Stimulated activated CD8-positive, alpha-beta memory T cell treated with anti-CD3 and anti-CD28 coated beads, Interleukin-2, amount 100 ng/mL, for 48 hours (primary cell): ENCODE results near the gene ATP1B1.
"Not testable (repeated sequence)": the region's sequence is repeated elsewhere in the genome, so short reads cannot be mapped to it uniquely, and the experiment has no call there.

ENCODE experiments used
- DNase-seq, 2 donors: peaks; one replicate each; pipeline ENCODE4 v3.0.0-alpha.2; 2020; ENCODE audit warnings: low read depth in 2 of 2

ATP1B1 gene

DNA sequence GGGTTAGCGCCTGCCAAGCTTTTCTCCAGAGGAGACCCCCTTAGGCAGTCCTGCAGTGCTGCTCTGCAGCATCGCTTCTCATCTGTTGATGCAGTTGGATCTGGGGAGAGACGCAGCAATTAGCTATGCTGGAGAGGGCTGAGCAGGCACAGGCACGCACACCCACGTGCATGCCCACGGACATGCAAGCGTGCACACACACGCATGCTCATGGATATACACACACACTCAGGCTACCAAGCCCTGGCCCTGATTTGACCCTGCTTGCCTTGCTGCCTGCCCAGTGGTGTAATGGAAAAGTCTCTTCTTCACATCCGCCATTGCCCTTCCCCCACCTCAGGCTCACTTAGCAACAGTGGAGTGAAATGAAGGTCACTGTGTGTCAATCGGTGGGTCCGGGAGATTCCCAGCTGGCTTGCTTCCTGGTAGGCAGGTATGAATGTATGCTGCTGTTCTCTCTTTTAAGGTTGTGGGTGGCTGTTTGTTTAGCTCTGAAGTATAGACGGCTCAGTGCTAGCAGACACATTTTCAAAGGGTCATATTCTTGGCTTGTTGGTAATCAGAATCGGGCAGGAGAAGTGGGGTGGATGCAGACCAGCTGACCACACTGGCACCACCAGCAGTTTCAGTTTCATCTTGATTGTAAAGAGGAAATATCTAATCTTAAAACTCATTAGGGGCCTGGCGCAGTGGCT, 9.5 kb downstream of the ATP1B1 start:
- no peak for DNase-seq

DNA sequence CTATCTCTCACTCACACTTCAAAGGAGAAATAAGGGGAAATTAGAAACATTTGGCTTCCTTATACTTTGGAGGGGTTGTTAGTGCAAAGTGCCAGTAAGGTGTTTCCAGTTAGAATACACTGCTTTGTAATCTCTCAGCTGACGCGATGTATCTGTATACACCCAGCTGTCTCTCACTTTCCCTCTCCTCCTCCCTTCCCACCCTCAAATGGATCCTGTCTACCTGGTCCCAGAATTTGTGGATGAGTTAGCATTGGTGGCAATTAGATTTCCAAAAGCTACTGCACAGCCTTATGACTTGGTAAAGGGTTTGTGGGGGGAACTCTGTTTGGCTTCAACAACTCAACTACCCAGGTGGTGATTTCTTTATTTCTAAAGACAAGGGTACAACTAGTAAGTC, 10.5 kb downstream of the ATP1B1 start:
- no peak for DNase-seq

GRCh38 chr1:169117599-169117998, 11.1 kb downstream of the ATP1B1 start:
- no peak for DNase-seq

- DNase-seq, result no peak
Observed at GRCh38 chr1:169118227-169118626, 11.7 kb downstream of the ATP1B1 start.

DNA sequence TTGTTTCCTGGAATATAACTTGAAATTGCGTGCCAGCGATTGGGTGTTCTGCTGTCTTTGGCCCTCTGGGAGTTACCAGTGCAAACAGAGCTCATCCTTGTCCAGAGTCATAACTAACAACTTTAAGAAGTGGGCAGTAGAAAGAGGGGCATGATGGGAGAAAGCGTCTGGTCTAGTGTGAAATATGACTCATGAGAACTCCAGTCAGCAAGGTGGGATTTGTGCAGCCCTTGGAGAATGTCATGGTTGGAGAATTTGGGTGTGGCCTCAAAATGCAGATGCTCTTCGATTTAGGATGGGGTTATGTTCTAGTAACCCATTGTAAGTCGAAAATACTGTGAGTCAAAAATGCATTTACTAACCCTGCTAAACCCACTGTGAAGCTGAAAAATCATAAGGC, 12.9 kb downstream of the ATP1B1 start:
- no peak for DNase-seq

GRCh38 chr1:169120066-169120465, 13.6 kb downstream of the ATP1B1 start:
- DNase-seq, result no peak

DNA sequence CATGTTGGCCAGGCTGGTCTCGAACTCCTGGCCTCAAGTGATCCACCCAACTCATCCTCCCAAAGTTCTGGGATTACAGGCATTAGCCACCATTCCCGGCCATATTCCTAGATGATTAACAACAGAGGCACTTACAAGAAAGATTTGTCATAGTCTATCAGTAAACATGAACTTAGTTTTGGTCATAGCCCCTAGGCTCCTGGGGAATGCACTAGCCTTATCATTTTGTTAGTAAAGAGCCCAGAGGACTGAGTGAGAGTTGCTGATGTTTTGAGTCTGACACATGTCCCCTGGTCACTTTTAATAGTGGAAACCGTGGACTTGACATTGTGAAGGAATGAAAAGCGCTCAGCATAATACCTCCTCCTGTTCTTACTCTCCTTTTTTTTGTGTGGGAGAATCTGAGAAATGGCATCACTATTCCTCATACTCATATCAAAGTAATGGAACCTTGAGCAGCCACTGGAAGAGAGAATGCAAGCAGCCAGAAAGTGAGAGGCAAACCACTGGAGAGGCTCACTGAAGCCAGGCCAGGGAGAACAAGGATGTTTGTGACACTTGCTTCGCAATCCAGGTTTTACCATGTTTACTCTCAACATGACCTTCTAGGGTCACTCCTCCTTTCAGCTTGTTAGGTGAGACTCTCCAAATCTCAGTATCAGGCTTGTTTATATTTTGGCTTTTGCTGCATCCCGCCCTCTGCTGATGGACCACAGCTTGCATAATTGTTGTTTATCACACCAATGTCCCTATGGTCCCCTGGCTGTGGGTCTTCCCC, 14.8 kb downstream of the ATP1B1 start:
- DNase-seq, result no peak

GRCh38 chr1:169122976-169123375, 16.5 kb downstream of the ATP1B1 start:
- no peak for DNase-seq

- DNase-seq, result no peak
Observed at GRCh38 chr1:169124459-169124858, 18.0 kb downstream of the ATP1B1 start.

DNA sequence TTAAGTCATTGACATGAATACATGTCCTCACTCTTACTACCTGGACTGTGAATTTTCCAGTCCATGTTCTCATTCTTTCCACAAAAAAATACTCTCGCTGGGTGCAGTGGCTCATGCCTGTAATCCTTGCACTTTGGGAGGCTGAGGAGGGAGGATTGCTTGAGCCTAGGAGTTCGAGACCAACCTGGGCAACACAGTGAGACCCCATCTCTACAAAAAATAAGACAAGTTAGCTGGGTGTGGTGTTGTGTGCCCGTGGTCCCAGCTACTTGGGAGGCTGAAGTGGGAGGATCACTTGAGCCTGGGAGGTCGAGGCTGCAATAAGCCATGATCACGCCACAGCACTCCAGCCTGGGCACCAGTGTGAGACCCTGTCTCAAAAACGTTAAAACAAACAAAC, 19.1 kb downstream of the ATP1B1 start:
- not testable (repeated sequence) for DNase-seq

DNA sequence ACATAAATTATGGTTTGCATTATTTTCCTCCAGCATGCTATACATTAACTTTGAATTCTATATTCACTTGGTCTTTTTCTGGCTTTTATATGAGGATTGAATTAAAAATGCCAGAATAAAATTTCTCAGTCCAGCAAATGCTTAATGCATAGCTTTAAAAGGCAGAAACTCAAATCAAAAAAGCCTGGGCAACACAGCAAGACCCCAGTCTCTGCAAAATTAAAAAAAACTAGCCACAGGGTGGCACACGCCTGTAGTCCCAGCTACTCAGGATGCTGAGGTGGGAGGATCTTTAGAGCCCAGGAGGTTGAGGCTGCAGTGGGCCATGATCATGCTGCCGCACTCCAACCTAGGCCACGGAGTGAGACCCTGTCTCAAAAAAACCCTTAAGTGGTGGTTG, 19.8 kb downstream of the ATP1B1 start:
- DNase-seq, result no peak

GRCh38 chr1:169127305-169127704, 20.8 kb downstream of the ATP1B1 start:
- no peak for DNase-seq

DNA sequence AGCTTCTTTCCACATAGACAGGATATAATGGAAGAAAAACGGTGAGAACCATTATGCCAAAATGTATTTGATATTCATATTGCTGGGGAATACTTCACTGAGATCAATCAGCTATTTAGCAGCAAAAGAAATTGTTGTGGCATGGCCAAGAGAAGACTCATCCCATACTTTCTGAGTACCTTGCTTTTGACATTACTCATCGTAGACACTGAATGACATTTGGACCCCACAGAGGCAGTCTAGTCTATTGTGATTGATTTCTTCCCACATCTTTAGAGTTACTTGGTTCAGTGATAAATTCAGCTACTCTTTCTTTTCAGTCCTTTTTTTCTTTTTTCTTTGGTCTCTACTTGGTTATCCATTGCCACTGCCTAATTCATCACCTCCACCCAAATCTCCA, 22.1 kb downstream of the ATP1B1 start:
- no peak for DNase-seq

GRCh38 chr1:169129109-169129784, 22.8 kb downstream of the ATP1B1 start:
- no peak for DNase-seq

DNA sequence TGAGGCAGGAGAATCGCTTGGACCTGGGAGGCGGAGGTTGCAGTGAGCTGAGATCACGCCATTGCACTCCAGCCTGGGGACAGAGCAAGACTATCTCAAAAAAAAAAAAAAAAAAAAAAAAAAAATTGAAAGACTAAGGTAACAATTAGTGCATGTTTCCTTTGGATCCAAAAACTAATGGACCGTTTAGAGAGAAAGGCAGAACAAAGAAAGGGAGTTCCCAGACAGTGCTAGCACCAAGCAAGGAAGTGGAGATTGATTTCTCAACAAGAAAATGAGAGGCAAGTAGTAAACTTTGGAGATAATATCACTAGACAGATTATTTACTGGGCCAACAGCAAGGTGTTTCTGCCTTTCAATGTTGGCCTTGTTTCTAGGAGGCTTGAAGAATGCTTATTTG, 24.2 kb downstream of the ATP1B1 start:
- no peak for DNase-seq

GRCh38 chr1:169132512-169133227, 26.2 kb downstream of the ATP1B1 start:
- DNase-seq, result no peak

DNA sequence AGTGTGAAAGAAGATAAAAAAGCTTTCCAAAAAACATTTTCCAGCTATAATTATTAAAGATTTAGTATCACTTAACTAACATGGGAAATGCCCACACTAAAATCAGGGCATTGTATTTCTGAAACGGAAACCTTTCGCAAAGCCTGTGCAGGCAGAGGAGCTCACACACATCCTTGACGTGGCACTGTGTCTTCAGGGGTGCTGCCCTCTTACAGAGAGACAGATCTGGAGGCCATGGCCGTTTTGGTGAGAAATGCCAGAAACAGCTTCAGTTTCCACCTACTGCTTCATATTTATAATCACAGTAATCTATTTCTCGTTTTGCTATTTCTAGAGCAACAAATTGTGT, 26.7 kb downstream of the ATP1B1 start:
- no peak for DNase-seq

DNA sequence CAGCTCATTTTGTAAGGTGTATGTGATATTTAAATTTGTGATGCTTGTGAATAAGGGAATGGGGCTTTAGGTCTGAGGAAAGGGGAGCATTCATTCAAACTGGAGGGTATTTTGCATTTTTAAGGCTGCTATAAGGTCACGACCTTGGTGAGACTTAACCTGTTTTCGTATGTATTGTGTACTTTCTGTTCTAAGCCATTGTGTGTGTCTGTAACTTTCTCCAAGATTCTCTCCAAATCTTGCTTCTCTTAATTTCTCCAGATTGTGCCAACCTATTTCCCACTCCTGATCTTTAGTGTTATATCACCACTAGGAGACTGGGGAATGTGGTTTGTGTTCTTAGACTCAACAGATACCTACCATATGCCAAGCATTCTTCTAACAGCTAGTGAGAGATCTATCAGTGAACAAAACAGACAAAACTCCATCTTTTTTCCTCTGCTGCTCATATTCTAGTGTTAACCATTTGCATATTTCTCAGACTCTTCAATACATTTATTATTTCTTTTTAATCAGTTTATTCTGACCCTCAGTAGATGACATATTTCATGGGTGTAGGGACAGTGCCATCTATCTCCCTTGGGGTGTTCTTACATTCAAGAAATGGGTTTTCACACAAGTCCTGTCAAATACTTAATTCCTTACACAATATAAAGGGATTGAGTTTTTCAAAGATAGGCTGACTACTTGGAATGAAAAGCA, 27.5 kb downstream of the ATP1B1 start:
- DNase-seq, result no peak

GRCh38 chr1:169137357-169137756, 30.9 kb downstream of the ATP1B1 start:
- no peak for DNase-seq

DNA sequence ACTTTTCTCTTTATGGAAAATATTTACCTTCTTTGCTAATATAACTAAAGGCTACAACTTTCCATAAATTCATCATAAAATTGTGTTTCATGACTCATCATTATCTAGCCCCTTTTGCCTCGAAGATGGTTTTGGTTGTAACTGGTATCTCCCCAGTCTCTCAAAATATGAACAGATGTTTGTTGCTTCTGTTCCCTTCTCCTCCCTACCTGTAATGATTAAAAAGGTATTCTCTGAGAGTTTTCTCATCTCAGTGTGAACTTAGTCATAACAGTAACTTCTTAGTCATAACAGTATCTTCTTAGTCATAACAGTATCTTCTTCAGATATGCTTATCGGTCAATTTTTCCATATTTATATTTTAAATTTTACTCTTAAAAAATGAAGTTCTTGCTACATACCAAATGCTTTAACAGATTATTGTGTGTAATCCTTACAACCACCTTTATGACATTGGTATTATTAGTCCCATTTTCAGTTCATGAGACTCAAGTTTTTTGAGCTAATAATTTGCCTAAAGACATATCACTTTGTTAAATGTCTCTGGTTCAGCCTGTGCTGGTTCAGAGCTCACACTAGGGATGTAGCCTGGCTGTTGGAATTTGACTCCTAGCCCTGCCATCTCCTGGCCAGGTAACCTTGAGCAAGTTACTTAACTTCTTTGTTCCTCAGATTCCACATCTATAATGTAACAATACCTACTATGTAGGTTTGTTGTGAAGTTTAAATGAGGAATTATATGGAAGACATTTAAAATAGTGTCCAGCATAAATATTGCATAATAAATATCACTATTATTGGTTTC, 32.6 kb downstream of the ATP1B1 start:
- DNase-seq, result no peak

- DNase-seq, result no peak
Observed at GRCh38 chr1:169141356-169141755, 34.9 kb downstream of the ATP1B1 start.
